ENCODE measurements around the gene CXCL3. TPM values are rescaled to one million over a fixed set of nuclear protein-coding genes. Genes with fewer than 3 reads are reported as not detected.

Gene CXCL3
- total RNA-seq, 1 experiment from 2014 or later: 1.9 TPM

DNA sequence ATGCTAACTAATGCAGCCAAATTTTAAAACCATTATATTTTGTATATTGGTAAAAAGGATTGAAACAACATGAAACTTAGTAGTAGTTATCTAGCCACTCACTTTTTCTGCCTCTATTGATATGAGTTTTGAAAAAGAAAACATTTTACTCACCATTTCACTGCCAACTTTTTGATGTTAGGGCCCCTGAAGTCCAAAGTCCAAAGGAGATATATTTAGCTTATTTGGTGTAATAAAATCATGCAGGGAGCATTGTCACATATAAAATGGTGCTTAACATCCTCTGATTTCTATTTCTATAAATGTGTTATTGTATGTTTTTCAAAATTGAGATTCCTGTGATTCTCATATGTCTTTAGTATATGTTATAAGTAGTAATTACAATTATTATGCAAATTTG, 24.5 kb upstream of the CXCL3 start:
- no peak overlapping the region for H3K4me3 ChIP-seq (replicated peaks in 1 of 2; ENCODE audit: low read depth in 1 of 2, low read length in 2 of 2)
- no TSS peak for BruUV-seq (replicated peaks)
- ChIA-PET CTCF (no interaction called here), POLR2A (interaction anchor here (0.6 kb wide), 1 partner anchor 335 kb away, joined by 3 read pairs; no protein-coding TSS in a partner anchor), RAD21 (ENCODE audit: low non-redundant PET in 1 of 2, low total read pairs in 2 of 2, uncharacterized antibody in 2 of 2, unreplicated experiment in 2 of 2) (no interaction called here)
- H3K4me2 ChIP-seq (ENCODE audit: low read length): no peak overlapping the region
- H2AFZ ChIP-seq (ENCODE audit: low read depth, low read length, poor library complexity, severe bottlenecking): peak overlapping the region; percentile 51
- H4K20me1 ChIP-seq (ENCODE audit: insufficient read depth): no peaks in the 10 kb centered on the region
- no peaks in the 10 kb centered on the region for H3K9me2 ChIP-seq (ENCODE audit: insufficient read depth)
- no peaks in the 10 kb centered on the region for H3K27me3 ChIP-seq (ENCODE audit: insufficient read depth, low read length)
- H3K79me2 ChIP-seq (ENCODE audit: insufficient read depth, low read length): no peaks in the 10 kb centered on the region
- intact Hi-C loops (cut with micrococcal nuclease): no loop called here
- no peak overlapping the region for H3K27ac ChIP-seq (ENCODE audit: low read depth, low read length)
- H3K4me1 ChIP-seq (ENCODE audit: control insufficient read depth in 1 of 2, insufficient read depth in 2 of 2, low read length in 2 of 2): peaks cover 2 to 10% of the 10 kb centered on the region in 2 experiments; a peak in 2 of 4 replicates
- no peaks in the 10 kb centered on the region for H3K36me3 ChIP-seq (ENCODE audit: control insufficient read depth in 1 of 2, insufficient read depth in 2 of 2, low read length in 2 of 2)
- DNase-seq (ENCODE audit: low read depth, low spot score): no peak
- no peak for TF ChIP-seq ELF1 (IDR thresholded peaks at IDR 0.05; ENCODE audit: borderline replicate concordance, low read depth)
- no peak for TF ChIP-seq EGR1 (IDR thresholded peaks at IDR 0.05; ENCODE audit: low read depth)
- TF ChIP-seq JUND (IDR thresholded peaks at IDR 0.05): no peak
- TF ChIP-seq ZNF274 (IDR thresholded peaks at IDR 0.05; ENCODE audit: low read depth, low read length): no peak
- TF ChIP-seq, protein P1, sequence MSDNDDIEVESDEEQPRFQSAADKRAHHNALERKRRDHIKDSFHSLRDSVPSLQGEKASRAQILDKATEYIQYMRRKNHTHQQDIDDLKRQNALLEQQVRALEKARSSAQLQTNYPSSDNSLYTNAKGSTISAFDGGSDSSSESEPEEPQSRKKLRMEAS (IDR thresholded peaks at IDR 0.05): no peak
- TF ChIP-seq, protein P2, sequence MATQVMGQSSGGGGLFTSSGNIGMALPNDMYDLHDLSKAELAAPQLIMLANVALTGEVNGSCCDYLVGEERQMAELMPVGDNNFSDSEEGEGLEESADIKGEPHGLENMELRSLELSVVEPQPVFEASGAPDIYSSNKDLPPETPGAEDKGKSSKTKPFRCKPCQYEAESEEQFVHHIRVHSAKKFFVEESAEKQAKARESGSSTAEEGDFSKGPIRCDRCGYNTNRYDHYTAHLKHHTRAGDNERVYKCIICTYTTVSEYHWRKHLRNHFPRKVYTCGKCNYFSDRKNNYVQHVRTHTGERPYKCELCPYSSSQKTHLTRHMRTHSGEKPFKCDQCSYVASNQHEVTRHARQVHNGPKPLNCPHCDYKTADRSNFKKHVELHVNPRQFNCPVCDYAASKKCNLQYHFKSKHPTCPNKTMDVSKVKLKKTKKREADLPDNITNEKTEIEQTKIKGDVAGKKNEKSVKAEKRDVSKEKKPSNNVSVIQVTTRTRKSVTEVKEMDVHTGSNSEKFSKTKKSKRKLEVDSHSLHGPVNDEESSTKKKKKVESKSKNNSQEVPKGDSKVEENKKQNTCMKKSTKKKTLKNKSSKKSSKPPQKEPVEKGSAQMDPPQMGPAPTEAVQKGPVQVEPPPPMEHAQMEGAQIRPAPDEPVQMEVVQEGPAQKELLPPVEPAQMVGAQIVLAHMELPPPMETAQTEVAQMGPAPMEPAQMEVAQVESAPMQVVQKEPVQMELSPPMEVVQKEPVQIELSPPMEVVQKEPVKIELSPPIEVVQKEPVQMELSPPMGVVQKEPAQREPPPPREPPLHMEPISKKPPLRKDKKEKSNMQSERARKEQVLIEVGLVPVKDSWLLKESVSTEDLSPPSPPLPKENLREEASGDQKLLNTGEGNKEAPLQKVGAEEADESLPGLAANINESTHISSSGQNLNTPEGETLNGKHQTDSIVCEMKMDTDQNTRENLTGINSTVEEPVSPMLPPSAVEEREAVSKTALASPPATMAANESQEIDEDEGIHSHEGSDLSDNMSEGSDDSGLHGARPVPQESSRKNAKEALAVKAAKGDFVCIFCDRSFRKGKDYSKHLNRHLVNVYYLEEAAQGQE (IDR thresholded peaks at IDR 0.05; ENCODE audit: low read depth): no peak
- no peaks in the 10 kb centered on the region for H3K9me3 ChIP-seq (ENCODE audit: control insufficient read depth in 1 of 2, insufficient read depth in 1 of 2, low read depth in 1 of 2, low read length in 2 of 2)
- no peak for ATAC-seq
- H3K9ac ChIP-seq (ENCODE audit: low read length): no peak overlapping the region

DNA sequence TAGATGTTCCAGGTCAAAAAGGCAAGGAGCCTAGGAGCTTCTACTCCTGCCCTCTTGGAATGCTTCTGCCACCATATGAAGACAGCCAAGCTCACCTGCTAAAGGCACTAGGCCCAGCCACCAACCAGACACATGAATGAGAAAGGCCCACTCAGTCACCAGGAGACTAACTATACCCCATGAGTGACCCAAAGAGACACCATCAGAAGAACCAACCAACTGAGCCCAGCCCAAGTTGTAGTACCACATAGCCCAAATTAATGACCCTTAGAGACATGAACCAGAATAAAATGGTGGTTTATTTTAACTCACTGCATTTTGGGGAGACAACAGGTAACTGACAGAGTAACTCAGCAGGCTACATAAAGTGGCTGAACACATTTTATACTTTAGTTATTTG, 22.9 kb upstream of the CXCL3 start:
- Histone ChIP-seq H3K27ac (ENCODE audit: low read depth, low read length) (no peak overlapping the region), H3K4me2 (ENCODE audit: low read length) (no peak overlapping the region), H3K4me3 (replicated peaks in 1 of 2; ENCODE audit: low read depth in 1 of 2, low read length in 2 of 2) (no peak overlapping the region), H3K9me2 (ENCODE audit: insufficient read depth) (no peaks in the 10 kb centered on the region), H3K4me1 (ENCODE audit: control insufficient read depth in 1 of 2, insufficient read depth in 2 of 2, low read length in 2 of 2) (peaks cover 7 to 20% of the 10 kb centered on the region in 2 experiments), H3K9ac (ENCODE audit: low read length) (no peak overlapping the region), H2AFZ (ENCODE audit: low read depth, low read length, poor library complexity, severe bottlenecking) (no peak overlapping the region), H3K9me3 (ENCODE audit: control insufficient read depth in 1 of 2, insufficient read depth in 1 of 2, low read depth in 1 of 2, low read length in 2 of 2) (no peaks in the 10 kb centered on the region), H4K20me1 (ENCODE audit: insufficient read depth) (no peaks in the 10 kb centered on the region), H3K79me2 (ENCODE audit: insufficient read depth, low read length) (no peaks in the 10 kb centered on the region), H3K36me3 (ENCODE audit: control insufficient read depth in 1 of 2, insufficient read depth in 2 of 2, low read length in 2 of 2) (no peaks in the 10 kb centered on the region), H3K27me3 (ENCODE audit: insufficient read depth, low read length) (no peaks in the 10 kb centered on the region)
- BruUV-seq (replicated peaks): no TSS peak
- RAD21 ChIA-PET (ENCODE audit: low non-redundant PET in 1 of 2, low total read pairs in 2 of 2, uncharacterized antibody in 2 of 2, unreplicated experiment in 2 of 2): no interaction called here
- ATAC-seq: no peak
- CTCF ChIA-PET: no interaction called here
- DNase-seq (ENCODE audit: low read depth, low spot score): no peak
- POLR2A ChIA-PET: no interaction called here
- intact Hi-C loops (cut with micrococcal nuclease): no loop called here
- TF ChIP-seq SP1 (IDR thresholded peaks at IDR 0.05; ENCODE audit: low read depth) (no peak), JUND (IDR thresholded peaks at IDR 0.05) (no peak), POLR2AphosphoS5 (IDR thresholded peaks at IDR 0.05; ENCODE audit: low read depth, low read length) (no peak), RAD21 (IDR thresholded peaks at IDR 0.05; ENCODE audit: low read depth) (no peak)
- TF ChIP-seq, protein P1 (IDR thresholded peaks at IDR 0.05): no peak
- TF ChIP-seq, protein P3, sequence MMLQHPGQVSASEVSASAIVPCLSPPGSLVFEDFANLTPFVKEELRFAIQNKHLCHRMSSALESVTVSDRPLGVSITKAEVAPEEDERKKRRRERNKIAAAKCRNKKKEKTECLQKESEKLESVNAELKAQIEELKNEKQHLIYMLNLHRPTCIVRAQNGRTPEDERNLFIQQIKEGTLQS (IDR thresholded peaks at IDR 0.05): no peak
- TF ChIP-seq, protein P2 (IDR thresholded peaks at IDR 0.05; ENCODE audit: low read depth): no peak

Measured in HCT116 (cell line).